HG03565 (cell line): Measurements from ENCODE around the gene ZNF189.
"Not testable (repeated sequence)": the region's sequence is repeated elsewhere in the genome, so short reads cannot be mapped to it uniquely, and the experiment has no call there.

Experiments
- ATAC-seq: cut with Tn5 transposase; IDR thresholded peaks from one replicate; pipeline ENCODE4 v1.9.1; 2021; ENCODE audit warnings: mild to moderate bottlenecking, moderate library complexity; ENCODE audit not compliant: unreplicated experiment

ZNF189 gene

DNA sequence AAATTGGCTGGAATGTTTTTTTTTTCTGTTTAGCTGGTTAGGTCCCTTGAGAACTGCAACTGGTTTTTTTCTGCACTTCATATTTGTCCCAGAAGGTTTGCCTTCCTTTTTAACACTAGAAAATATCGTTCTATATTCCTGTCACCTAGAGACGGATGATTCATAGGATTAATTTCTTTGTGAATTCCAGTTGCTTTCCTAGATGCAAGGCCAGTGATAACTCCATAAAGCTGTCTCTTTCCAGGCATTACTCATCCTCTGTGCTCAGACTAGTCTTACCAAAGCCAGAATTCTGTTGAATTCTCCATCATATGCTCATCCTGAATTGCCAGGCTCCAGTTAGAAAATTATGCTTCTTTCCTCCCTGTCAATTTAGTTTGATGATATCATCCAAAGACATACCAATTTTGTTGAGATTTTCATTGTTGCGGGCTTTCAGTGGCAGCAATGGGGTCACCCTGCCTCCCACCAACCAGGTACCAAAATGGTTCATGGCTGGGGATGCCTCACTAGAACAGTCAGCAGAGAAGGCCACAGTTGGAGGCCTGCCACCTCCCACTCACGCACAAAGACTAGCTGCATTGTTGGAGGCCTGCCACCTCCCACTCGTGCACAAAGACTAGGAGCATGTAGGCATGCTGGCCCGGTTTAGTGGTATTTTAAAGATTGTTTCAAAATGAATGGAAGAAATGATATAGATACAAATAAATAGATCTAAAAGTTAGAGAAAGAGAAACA, 22.4 kb upstream of the ZNF189 start:
- no peak for ATAC-seq

DNA sequence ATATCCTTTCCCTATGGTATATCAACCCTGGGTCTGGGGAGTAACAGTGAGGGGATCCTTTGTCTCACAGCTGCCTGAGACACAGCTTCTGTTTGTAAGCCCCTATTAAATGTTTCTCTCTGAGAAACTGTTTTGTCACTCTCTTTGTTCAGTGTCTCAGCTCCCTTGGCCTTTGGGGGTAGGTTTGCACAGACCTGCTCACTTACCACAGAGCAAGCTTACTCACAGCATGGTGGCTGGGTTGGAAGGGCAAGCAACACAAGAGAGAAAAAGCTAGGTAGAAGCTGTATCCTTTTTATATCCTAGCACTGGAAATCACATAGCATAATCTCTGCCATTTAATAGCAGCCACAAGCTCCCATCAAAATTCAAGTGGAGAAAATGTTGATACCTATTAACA, 18.4 kb upstream of the ZNF189 start:
- no peak for ATAC-seq

DNA sequence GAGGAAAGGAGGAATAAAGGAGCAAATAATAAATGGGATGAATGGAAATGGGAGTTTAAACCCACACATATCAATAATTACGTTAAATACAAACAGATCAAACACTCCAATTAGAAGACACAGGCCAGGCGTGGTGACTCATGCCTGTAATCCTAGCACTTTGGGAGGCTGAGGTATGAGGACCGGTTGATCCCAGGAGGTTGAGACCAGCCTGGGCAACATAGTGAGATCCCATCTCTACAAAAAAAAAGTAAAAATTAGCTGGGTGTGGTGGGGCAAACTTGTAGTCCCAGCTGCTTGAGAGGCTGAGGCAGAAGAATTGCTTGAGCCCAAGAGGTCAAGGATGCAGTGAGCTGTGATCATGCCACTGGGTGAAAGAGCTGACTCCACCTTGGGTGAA, 17.5 kb upstream of the ZNF189 start:
- no peak for ATAC-seq

DNA sequence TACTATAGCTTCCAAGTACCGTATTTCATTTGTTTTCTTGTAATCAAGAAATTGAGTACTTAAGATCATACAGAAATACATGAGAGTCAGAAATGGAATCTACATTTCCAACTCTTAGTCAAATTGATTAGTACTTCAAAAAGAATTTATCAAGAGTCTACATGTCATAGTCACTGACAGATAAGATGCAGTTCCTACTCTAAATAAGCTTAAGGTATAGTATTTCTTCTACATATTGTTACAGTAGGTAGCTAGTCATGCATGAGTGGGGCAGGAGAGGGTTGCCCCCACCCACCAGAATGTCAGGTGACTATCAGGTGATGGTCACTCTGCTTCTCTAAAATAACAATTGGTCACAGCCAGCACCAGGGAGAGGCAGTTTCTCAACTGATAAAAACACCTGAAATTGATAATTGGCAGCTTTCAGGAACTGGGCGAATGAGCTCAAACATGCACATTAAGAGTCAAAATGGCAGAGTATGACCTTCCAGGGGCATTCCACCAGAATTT, 16.8 kb upstream of the ZNF189 start:
- no peak for ATAC-seq

DNA sequence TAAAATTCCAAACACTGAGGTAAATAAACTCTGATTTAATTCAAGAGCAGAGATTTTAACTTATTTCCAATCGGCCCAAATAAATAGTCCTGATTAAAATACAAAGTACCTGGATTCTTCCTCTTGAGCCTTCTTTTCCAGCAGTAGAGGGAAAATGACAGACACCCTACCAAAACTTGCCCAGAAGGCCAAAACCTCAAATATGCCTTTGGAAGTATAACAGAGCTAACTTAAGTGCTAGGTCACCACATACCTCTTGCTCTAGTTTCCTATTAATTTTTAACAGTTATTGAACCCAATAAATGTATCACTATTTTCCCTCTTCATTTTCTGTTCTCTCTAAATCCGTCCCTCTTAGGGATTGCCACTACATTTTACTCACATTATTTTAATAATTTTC, 15.3 kb upstream of the ZNF189 start:
- no peak for ATAC-seq

DNA sequence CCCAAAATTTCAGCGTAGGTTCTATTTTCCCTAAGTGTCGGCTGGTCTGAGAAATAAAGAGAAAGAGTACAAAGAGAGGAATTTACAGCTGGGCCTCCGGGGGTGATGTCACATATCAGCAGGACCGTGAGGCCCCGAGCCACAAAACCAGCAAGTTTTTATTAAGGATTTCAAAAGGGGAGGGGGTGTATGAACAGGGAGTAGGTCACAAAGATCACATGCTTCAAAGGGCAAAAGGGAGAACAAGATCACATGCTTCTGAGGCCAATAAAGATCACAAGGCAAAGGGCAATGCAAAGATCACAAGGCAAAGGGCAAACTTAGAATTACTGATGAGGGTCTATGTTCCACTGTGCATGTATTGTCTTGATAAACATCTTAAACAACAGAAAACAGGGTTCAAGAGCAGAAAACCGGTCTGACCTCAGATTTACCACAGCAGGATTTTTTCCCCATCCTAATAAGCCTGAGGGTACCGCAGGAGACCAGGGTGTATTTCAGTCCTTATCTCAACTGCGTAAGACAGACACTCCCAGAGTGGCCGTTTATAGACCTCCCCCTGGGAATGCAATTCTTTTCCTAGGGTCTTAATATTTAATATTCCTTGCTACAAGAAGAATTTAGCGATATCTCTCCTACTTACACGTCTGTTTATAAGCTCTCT, 13.6 kb upstream of the ZNF189 start, which contains the start of gene BAAT:
BAAT (minus strand) TSS at position 134 of the 664 bp plus-strand sequence. CDS start 13,602 bp downstream, outside the sequence.
- ATAC-seq, result not testable (repeated sequence)

DNA sequence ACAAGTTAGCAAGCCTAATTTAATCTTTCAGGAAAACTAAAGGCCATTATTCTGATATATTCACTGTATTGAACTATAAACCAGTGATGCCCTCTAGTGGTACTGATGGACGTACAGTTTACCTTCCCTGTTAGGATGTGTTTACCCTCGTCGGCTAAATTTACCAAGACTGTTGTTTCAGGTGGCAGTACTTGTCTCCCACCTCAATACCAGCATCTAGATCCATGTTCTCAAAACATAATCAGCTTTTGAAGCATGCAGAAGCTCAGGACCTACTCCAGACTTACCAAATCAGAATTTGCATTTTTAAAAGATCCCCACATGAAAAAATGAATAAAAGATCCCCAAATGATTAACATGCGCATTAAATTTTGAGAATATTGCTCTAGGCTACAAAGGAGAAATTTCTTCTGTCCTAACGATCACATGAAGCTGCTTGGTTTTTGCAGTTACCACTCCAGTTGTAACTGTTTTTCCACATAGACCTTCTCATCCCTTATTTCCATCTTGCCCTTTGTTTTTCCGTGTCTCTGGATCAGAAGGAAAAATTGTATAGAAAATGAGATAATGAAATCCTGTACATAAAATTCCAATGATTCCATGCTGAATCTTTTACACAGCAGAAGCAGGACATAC, 10.7 kb upstream of the ZNF189 start:
- ATAC-seq, result peak; percentile 79

DNA sequence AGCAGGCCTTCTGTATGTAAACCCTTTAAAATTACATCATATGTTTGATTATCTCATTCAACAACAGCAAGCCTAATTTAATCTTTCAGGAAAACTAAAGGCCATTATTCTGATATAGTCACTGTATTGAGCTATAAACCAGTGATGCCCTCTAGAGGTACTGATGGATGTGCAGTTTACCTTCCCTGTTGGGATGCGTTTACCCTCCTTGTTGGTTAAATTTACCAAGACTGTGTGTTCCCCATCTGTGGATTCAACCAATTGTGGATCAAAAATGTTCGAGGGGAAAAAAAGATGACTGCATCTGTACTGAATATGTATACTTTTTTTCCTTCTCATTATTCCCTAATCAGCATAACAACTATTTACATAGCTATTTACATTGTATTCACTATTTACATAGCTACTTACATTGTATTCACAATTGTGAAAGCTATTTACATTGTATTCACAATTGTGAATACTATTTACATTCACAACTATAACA, 10.1 kb upstream of the ZNF189 start:
- ATAC-seq, result no peak

DNA sequence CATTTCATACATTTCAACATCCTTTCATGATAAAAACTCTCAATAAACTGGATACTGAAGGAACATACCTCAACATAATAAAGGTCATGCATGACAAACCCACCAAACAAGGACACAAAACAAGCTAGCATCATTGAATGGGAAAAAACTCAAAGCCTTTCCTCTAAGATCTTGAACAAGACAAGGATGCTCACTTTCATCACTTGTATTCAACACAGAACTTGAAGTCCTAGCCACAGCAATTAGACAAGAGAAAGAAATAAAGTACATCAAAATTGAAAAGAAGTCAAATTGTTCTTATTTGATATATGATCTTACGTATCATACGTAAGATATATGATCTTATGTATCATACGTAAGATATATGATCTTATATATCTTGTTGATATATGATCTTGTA, 5.5 kb upstream of the ZNF189 start:
- ATAC-seq, result no peak

DNA sequence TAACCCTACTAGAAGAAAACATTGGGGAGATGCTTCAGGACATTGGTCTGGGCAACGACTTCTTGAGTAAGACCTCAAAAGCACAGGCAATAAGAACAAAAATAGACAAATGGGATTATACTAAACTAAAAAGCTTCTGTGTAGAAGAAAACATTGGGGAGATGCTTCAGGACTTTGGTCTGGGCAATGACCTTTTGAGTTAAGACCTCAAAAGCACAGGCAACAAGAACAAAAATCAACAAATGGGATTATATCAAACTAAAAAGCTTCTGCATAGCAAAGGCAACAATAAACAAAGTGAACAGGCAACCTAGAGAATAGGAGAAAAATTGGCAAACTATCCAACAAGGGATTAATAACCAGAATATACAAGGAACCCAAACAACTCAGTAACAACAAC, 4.0 kb upstream of the ZNF189 start:
- ATAC-seq, result no peak

DNA sequence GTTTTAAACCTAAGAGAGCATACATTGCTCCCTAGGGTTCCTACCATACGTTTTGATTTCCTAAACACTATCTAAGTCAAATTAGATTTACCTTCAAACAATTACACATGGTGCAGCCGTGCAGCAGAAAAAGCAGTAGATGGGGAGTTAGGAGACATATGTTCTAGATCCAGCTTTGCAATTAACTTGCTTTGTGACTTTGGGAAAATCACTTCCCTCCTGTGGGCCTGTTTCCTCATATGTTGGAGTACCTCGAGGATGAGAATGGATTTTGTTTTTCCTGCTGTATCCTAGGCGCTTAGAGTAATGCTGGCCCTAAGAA, 944 bp upstream of the ZNF189 start:
- no peak for ATAC-seq

DNA sequence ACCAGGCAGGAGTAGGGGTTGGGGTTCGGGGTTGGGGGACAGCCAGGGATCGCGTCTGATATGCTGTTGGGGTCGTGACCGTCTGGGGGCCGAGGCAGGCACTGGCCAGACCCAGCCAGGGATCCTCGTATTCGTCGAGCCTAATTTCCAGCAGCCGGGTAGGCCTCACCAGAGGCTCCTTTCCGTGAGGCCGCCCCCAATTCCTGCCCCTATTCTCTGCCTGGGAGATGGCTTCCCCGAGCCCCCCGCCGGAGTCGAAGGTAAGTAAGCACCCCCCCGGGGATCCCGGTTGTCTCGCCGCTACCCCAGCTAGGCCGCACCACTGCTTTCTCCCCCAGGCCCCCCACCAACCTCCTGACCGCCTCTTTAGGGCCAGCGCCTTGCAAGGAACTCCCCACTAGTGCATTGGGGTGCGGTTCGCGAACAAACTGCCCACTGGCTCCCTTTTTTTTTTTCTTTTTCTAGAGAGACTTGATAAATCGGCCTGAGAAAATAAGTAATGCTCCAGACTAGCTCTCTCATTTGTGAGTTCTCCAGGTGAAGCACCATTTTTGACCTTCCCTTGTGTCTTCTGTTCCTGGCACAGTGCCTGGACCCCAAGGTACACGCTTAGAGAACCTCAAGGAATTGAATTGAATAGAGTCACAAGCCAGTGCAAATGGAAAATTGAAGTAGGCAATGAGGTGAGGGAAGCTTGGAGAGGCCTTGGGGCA, 435 bp downstream of the ZNF189 start:
- ATAC-seq, result no peak

DNA sequence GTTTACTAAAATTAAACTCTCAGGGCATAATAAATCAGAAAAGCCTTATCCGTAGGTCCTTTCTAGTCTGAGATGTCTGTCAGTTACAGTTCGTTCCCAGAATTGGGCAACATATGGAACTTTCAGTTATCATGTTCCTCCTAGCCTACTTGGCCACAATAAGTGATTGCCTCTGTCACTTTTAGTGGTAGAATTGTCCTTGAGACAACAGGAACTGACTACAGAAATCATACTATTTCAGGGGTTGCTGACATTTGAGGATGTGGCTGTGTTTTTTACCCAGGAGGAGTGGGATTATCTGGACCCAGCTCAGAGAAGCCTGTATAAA, 956 bp downstream of the ZNF189 start:
- ATAC-seq, result no peak

DNA sequence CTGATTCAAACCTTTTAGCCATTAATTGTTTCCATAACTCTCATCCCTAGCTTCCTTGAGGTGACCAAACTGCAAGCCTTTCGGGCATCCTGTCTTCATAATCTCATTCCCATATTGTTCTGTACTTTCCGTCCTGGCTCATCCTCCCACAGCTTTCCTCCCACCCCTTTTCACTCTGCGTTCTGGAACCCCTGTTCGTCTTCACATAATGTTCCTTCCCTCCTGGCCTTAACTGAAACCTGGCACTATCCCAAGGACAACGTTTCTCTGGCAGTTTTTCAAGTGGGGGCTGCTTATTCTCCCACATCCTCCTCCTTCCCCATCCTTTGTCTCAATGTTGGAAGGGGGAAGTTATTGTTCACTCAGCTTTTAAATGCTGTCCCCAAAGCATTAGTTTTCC, 1.5 kb downstream of the ZNF189 start:
- ATAC-seq, result no peak

DNA sequence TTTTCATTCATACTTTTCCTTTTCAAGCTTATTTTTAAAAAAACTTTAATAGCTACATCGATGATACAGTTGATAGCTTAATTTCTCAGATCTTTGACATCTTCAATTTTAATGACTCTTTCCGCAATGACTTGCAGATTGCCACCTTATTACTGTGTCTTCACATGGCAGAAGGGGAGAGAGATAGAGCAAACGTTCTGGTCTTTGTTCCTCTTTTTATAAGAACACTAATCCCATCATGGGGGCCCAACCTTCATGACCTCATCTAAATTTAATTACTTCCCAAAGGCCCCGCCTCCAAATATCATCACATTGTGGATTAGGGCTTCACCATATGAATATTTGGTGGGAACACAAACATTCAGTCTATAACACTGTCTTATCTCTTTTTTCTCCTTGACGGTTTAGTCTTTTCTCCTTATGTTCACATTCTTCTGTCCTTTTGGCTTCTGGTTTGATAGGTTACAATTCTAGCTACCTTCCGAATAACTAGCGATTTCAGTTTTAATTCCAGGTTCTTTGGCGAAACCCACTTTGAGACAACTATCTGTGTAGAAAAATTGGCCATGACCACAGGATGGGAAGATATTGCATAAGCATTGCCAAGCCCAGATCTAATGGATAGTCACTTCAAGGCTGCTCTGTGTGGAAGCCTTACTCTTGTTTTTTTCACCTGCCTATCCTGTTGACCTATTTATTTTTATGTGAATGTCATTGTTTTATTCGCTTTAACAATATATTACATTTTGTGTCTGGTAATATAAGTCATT, 5.0 kb downstream of the ZNF189 start:
- ATAC-seq, result no peak

DNA sequence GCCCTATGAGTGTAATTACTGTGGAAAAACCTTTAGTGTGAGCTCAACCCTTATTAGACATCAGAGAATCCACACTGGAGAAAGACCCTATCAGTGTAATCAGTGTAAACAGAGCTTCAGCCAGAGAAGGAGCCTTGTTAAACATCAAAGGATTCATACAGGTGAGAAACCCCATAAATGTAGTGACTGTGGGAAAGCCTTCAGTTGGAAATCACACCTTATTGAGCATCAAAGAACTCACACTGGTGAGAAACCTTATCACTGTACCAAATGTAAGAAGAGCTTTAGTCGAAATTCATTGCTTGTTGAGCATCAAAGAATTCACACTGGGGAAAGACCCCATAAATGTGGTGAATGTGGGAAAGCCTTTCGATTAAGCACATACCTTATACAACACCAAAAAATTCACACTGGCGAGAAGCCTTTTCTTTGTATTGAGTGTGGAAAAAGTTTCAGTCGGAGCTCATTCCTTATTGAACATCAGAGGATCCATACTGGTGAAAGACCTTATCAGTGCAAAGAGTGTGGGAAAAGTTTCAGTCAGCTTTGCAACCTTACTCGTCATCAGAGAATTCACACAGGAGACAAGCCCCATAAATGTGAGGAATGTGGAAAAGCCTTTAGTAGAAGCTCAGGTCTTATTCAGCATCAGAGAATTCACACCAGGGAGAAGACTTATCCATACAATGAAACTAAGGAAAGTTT, 9.9 kb downstream of the ZNF189 start:
- ATAC-seq, result no peak

DNA sequence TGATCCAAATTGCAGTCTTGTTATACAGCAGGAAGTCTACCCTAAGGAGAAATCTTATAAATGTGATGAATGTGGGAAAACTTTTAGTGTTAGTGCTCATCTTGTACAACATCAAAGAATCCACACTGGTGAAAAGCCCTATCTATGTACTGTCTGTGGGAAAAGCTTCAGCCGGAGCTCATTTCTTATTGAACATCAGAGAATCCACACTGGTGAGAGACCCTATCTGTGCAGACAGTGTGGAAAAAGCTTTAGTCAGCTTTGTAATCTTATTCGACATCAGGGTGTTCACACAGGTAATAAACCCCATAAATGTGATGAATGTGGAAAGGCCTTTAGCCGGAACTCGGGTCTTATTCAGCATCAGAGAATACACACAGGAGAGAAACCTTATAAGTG, 10.4 kb downstream of the ZNF189 start:
- no peak for ATAC-seq

DNA sequence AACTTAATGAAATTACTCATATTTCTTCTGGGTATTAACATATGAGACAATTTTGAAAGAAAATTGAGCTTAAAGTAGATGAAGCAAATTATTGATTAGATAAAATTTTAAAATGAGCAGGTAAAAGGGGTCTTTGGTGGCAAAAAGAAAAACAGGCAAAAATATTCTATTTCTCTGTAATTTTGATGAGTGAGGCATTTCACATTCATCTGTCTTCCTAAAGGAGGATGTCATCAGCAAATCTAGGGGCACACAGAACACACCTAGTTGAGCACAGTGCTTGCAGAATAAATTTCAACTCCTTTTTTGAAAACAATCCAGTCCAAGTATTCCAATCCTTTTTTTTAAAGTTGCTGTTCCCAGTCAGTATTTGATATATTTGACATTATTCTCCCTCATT, 16.2 kb downstream of the ZNF189 start:
- ATAC-seq, result no peak

DNA sequence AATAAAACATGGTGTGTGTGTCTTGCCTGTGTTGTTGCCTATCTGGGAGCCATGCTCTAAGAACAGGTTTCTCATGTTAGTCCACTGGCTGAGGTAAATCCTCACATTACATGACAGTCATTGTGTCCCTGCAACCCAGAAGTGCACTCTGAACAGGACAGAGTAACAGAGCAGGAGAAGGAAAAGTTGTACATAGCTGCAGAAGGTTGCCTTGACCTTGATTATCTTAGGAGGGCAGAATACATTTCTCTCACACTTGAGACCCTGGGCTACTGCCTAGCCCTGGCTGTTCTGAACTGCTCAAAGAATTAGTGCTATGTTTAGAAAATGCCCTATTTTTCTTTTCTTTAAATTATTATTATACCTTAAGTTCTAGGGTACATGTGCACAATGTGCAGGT, 16.9 kb downstream of the ZNF189 start:
- ATAC-seq, result no peak

DNA sequence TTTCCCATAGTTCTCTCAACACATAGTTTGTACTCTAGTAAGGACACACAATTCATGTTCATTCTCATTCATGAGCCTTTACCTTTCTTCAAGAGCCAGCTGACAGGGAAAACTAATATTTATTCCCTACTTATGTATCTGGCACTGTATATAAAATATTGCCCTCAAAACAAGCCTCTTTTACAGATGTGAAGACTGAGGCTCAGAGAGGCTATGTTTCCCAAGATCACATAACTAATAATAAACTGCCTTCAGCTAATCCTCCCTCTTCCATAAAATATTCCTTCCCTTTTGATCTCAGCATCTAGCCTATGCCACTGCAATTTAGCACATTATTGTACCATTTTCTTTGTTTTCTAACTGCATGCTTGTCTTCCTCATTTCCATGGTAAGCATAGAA, 18.7 kb downstream of the ZNF189 start:
- no peak for ATAC-seq
